Measurements from ENCODE around the gene INHBB. TPM values are rescaled to one million over a fixed set of nuclear protein-coding genes. Genes with fewer than 3 reads are reported as not detected.

Gene INHBB
- total RNA-seq, 1 donor from 2014 or later, result 4.7 TPM

DNA sequence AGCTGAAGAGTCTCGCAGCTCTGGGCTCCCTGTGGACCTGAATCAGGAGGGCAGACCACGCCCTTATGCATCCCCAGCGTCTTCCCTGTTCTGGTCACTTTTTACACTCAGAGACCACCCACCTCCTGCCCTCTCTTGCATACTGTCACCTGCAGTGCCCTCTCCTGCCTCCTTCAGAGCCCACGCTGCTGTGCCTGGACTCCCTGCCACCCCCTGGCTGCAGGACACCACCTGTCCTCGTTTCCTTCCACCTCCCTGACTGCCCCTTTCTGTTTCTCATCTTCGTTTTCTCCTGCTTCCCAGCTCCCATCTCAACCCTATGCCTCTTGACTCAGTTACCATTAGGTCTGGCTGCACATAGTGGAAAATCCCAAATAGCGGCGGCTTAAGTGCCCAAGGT is 9.2 kb upstream of the INHBB start:
- peaks cover 6% of the 10 kb centered on the region for H3K36me3 Mint-ChIP-seq (ENCODE audit: low read depth, unreplicated experiment)

DNA sequence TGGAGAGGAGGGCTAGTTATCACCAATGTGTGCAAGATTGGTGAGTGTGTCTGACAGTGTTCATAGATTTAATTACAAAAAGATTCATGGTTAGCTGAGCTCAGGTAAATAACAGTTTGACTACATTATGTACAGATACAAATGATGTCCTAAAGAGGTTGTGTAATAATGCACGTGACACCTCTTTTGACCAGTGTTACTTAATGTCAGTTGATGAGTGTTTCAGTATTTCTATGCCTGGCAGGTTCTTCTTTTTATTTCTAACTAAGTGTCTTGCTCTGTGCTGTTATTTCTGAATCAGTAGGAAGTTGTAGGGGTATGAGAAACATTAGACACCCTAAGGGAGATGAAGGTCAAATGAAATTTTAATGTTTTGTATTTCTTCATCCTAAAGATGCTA is 7.9 kb upstream of the INHBB start:
- H3K36me3 Mint-ChIP-seq (ENCODE audit: low read depth, unreplicated experiment), result peaks cover 6% of the 10 kb centered on the region
- TF ChIP-seq, protein P1, sequence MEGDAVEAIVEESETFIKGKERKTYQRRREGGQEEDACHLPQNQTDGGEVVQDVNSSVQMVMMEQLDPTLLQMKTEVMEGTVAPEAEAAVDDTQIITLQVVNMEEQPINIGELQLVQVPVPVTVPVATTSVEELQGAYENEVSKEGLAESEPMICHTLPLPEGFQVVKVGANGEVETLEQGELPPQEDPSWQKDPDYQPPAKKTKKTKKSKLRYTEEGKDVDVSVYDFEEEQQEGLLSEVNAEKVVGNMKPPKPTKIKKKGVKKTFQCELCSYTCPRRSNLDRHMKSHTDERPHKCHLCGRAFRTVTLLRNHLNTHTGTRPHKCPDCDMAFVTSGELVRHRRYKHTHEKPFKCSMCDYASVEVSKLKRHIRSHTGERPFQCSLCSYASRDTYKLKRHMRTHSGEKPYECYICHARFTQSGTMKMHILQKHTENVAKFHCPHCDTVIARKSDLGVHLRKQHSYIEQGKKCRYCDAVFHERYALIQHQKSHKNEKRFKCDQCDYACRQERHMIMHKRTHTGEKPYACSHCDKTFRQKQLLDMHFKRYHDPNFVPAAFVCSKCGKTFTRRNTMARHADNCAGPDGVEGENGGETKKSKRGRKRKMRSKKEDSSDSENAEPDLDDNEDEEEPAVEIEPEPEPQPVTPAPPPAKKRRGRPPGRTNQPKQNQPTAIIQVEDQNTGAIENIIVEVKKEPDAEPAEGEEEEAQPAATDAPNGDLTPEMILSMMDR (IDR thresholded peaks at IDR 0.05; ENCODE audit: unreplicated experiment), result no peak
- H3K27me3 Mint-ChIP-seq (ENCODE audit: unreplicated experiment), result peaks cover 14% of the 10 kb centered on the region

More for the DNA sequence above, 9.2 kb upstream of the INHBB start:
- H3K4me1 Mint-ChIP-seq (ENCODE audit: unreplicated experiment), result peaks cover 12% of the 10 kb centered on the region
- no peak overlapping the region for H3K27ac Mint-ChIP-seq (ENCODE audit: unreplicated experiment)
- peaks cover 10% of the 10 kb centered on the region for H3K27me3 Mint-ChIP-seq (ENCODE audit: unreplicated experiment)
- H3K9me3 Mint-ChIP-seq (ENCODE audit: unreplicated experiment), result no peaks in the 10 kb centered on the region
- H3K4me3 Mint-ChIP-seq (ENCODE audit: unreplicated experiment), result no peak overlapping the region
- DNase-seq (ENCODE audit: low spot score), result no peak
- TF ChIP-seq, protein P1 (IDR thresholded peaks at IDR 0.05; ENCODE audit: unreplicated experiment), result no peak

DNA sequence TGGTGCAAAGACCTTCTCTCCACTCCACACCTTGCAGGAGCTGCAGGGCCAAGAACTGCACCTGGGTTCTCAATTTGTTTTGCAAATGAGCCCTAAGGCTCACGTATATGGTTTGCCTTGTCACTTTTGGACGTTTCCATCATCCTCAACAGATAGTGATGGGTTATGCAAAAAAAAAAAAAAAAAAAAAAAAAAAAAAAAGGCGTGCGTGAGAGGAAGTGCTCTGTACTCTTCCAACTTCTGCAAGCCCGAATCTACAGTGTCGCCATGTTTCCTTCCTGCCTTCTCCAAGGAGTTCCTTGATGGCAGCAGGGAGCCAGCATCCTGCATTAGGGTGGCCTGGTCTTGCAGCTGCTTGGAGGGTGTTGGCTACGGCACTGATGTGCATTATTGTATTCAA is 4.0 kb upstream of the INHBB start:
- peaks cover 4% of the 10 kb centered on the region for H3K4me1 Mint-ChIP-seq (ENCODE audit: unreplicated experiment)

More for the DNA sequence above, 7.9 kb upstream of the INHBB start:
- Mint-ChIP-seq H3K4me3 (ENCODE audit: unreplicated experiment) (no peak overlapping the region), H3K9me3 (ENCODE audit: unreplicated experiment) (no peaks in the 10 kb centered on the region), H3K4me1 (ENCODE audit: unreplicated experiment) (peaks cover 12% of the 10 kb centered on the region), H3K27ac (ENCODE audit: unreplicated experiment) (no peak overlapping the region)
- no peak for DNase-seq (ENCODE audit: low spot score)

DNA sequence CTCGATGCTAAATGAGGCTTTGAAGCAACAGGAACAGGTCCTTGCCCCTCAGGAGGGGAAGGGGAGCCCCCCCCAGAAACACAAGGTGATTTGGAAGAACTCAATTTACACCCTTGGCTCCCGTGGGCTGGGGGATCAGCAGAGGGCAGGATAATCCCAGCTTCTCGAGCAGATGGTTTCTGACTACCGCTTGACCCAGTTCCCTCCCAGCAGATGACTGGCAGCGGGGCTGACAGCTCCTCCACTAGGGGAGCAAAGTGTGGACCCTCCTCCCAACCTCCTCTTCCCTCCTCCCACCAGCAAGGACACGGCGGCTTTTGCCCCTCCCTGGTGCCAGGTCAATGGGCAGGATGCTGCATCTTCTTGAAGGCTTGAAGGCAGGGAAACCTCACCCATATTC is 3.5 kb upstream of the INHBB start:
- no peak overlapping the region for H3K27ac Mint-ChIP-seq (ENCODE audit: unreplicated experiment)
- TF ChIP-seq, protein P1 (IDR thresholded peaks at IDR 0.05; ENCODE audit: unreplicated experiment), result no peak
- H3K4me3 Mint-ChIP-seq (ENCODE audit: unreplicated experiment), result no peak overlapping the region
- DNase-seq (ENCODE audit: low spot score), result no peak
- H3K9me3 Mint-ChIP-seq (ENCODE audit: unreplicated experiment), result no peaks in the 10 kb centered on the region
- H3K36me3 Mint-ChIP-seq (ENCODE audit: low read depth, unreplicated experiment), result peaks cover 4% of the 10 kb centered on the region
- peaks cover 5% of the 10 kb centered on the region for H3K4me1 Mint-ChIP-seq (ENCODE audit: unreplicated experiment)
- peaks cover 13% of the 10 kb centered on the region for H3K27me3 Mint-ChIP-seq (ENCODE audit: unreplicated experiment)

More for the DNA sequence above, 4.0 kb upstream of the INHBB start:
- Mint-ChIP-seq H3K9me3 (ENCODE audit: unreplicated experiment) (no peaks in the 10 kb centered on the region), H3K4me3 (ENCODE audit: unreplicated experiment) (no peak overlapping the region), H3K27me3 (ENCODE audit: unreplicated experiment) (peaks cover 10% of the 10 kb centered on the region), H3K36me3 (ENCODE audit: low read depth, unreplicated experiment) (peaks cover 3% of the 10 kb centered on the region), H3K27ac (ENCODE audit: unreplicated experiment) (no peak overlapping the region)
- TF ChIP-seq, protein P1 (IDR thresholded peaks at IDR 0.05; ENCODE audit: unreplicated experiment), result no peak
- no peak for DNase-seq (ENCODE audit: low spot score)

DNA sequence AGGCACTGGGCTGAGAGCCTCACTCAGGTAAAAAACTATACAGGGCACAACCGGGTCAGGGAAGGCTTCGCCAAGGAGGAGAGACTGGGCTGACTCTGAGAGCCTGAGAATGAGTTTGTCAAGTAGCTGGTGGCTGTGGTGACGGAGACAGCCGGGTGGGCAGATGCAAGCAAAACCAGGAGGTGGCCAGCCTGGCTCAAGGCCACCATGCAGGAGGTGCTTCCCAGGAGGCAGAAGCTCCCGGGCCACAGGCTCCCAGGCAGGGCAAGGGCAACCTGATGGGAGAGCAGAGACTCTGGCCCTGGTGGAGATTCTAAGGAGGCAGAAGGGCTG is 2.9 kb upstream of the INHBB start:
- TF ChIP-seq, protein P1 (IDR thresholded peaks at IDR 0.05; ENCODE audit: unreplicated experiment), result no peak
- DNase-seq (ENCODE audit: low spot score), result no peak
- H3K4me3 Mint-ChIP-seq (ENCODE audit: unreplicated experiment), result no peak overlapping the region
- peaks cover 4% of the 10 kb centered on the region for H3K36me3 Mint-ChIP-seq (ENCODE audit: low read depth, unreplicated experiment)
- peaks cover 13% of the 10 kb centered on the region for H3K27me3 Mint-ChIP-seq (ENCODE audit: unreplicated experiment)
- H3K9me3 Mint-ChIP-seq (ENCODE audit: unreplicated experiment), result no peaks in the 10 kb centered on the region
- peaks cover 9% of the 10 kb centered on the region for H3K4me1 Mint-ChIP-seq (ENCODE audit: unreplicated experiment)
- no peak overlapping the region for H3K27ac Mint-ChIP-seq (ENCODE audit: unreplicated experiment)
